Measurements from ENCODE around the gene ADAMTS14. TPM values are rescaled to one million over a fixed set of nuclear protein-coding genes. Genes with fewer than 3 reads are reported as not detected.

ADAMTS14 gene
- total RNA-seq, 6 experiments from 2014 or later = 0.03 to 0.09 (median 0.05) TPM; not detected in 2

GRCh38 chr10:70683601-70683934, 11.3 kb downstream of the ADAMTS14 start:
- no peak for TF ChIP-seq CTCF (IDR thresholded peaks at IDR 0.05)
- H3K36me3 Mint-ChIP-seq (ENCODE audit: low read depth) = no peaks in the 10 kb centered on the region
- H3K27me3 Mint-ChIP-seq (ENCODE audit: insufficient read depth) = peaks cover 11% of the 10 kb centered on the region
- DNase-seq = no peak
- no peaks in the 10 kb centered on the region for H3K9me3 Mint-ChIP-seq
- H3K4me3 Mint-ChIP-seq = no peak overlapping the region
- H3K27ac Mint-ChIP-seq = no peak overlapping the region
- H3K4me1 Mint-ChIP-seq (ENCODE audit: low read depth) = peaks cover 13% of the 10 kb centered on the region

- no peak overlapping the region for H3K27ac Mint-ChIP-seq
- peaks cover 10% of the 10 kb centered on the region for H3K4me1 Mint-ChIP-seq (ENCODE audit: low read depth)
- H3K27me3 Mint-ChIP-seq (ENCODE audit: insufficient read depth) = peaks cover 11% of the 10 kb centered on the region
- H3K4me3 Mint-ChIP-seq = no peak overlapping the region
- DNase-seq = no peak
- TF ChIP-seq CTCF (IDR thresholded peaks at IDR 0.05) = no peak
- H3K9me3 Mint-ChIP-seq = no peaks in the 10 kb centered on the region
- no peaks in the 10 kb centered on the region for H3K36me3 Mint-ChIP-seq (ENCODE audit: low read depth)
Measured at GRCh38 chr10:70683940-70684339, 11.6 kb downstream of the ADAMTS14 start.

- TF ChIP-seq CTCF (IDR thresholded peaks at IDR 0.05) = no peak
- peaks cover 12% of the 10 kb centered on the region for H3K27me3 Mint-ChIP-seq (ENCODE audit: insufficient read depth)
- no peaks in the 10 kb centered on the region for H3K9me3 Mint-ChIP-seq
- DNase-seq = no peak
- peaks cover 6% of the 10 kb centered on the region for H3K4me1 Mint-ChIP-seq (ENCODE audit: low read depth)
- H3K36me3 Mint-ChIP-seq (ENCODE audit: low read depth) = no peaks in the 10 kb centered on the region
- H3K27ac Mint-ChIP-seq = no peak overlapping the region
- H3K4me3 Mint-ChIP-seq = no peak overlapping the region
Measured at GRCh38 chr10:70684374-70684773, 12.1 kb downstream of the ADAMTS14 start.

DNA sequence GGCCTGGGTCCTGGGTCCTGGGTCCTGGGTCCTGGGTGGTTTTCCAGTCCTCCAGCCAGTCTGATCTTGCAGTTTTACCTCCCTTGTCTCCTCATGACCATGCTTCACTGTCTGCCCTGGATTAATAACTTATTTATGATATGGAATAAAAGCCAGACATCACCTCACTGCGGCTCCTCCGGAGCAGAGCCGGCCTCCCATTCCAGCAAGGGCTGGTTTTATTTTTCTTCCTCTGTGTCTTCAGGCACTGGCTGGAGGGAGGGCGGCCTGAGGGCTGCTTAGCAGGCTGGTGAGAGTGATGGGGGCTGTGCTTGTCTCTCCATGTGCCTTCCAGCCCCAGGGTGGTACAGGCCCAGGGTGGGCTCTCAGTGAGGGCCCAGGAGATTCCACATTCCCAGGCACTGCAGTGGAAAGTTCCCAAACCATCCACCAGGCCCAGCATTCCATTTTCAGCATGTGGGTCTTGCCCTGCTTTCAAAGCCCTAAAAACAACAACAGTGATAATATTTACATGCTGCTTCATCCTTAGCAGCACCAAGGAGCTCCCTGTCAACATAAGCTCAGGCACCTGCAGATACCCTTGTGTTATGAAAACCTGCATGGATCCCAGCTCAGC, 12.6 kb downstream of the ADAMTS14 start:
- H3K4me1 Mint-ChIP-seq (ENCODE audit: low read depth) = no peaks in the 10 kb centered on the region; the same call in 1 of the 2 replicates

GRCh38 chr10:70685455-70685911, 13.2 kb downstream of the ADAMTS14 start:
- Mint-ChIP-seq H3K4me1 (ENCODE audit: low read depth) (no peaks in the 10 kb centered on the region), H3K27ac (no peak overlapping the region), H3K36me3 (ENCODE audit: low read depth) (no peaks in the 10 kb centered on the region), H3K27me3 (ENCODE audit: insufficient read depth) (peaks cover 18% of the 10 kb centered on the region), H3K9me3 (no peaks in the 10 kb centered on the region), H3K4me3 (no peak overlapping the region)
- TF ChIP-seq CTCF (IDR thresholded peaks at IDR 0.05) = no peak
- no peak for DNase-seq

More for the DNA sequence above, 12.6 kb downstream of the ADAMTS14 start:
- Mint-ChIP-seq H3K9me3 (no peaks in the 10 kb centered on the region), H3K36me3 (ENCODE audit: low read depth) (no peaks in the 10 kb centered on the region), H3K27ac (no peak overlapping the region), H3K27me3 (ENCODE audit: insufficient read depth) (peaks cover 17% of the 10 kb centered on the region), H3K4me3 (no peak overlapping the region)
- peak; percentile 24; the same call in 1 of the 2 replicates for TF ChIP-seq CTCF (IDR thresholded peaks at IDR 0.05)
- DNase-seq = no peak

Measured in HFFc6 (cell line).